Testis (tissue), 3 donors: ENCODE measurements around the gene FGF4. TPM values are rescaled to one million over a fixed set of nuclear protein-coding genes. Genes with fewer than 3 reads are reported as not detected.

Source experiments
- DNase-seq: peaks from one replicate; pipeline ENCODE4 v3.0.0-alpha.2; 2019
- H3K27ac ChIP-seq, 2 donors: fragments of 200-600 bp; sonication (generic); one replicate each; pipeline ENCODE4 v1.5.1; 2019
- H3K27me3 ChIP-seq: fragments of 200-600 bp; sonication (generic); one replicate; pipeline ENCODE4 v1.5.1; 2019
- H3K36me3 ChIP-seq: fragments of 200-600 bp; sonication (generic); one replicate; pipeline ENCODE4 v1.5.1; 2017; ENCODE audit warnings: low read depth; ENCODE audit errors: missing control alignments
- H3K4me1 ChIP-seq: fragments of 200-600 bp; sonication (generic); one replicate; pipeline ENCODE4 v1.5.1; 2019
- H3K4me3 ChIP-seq, 2 donors: fragments of 200-600 bp; sonication (generic); one replicate each; pipeline ENCODE4 v1.5.1; 2017 to 2019
- H3K9me3 ChIP-seq: fragments of 200-600 bp; sonication (generic); one replicate; pipeline ENCODE4 v1.5.1; 2017
- POLR2A ChIP-seq: fragments of 450-650 bp; IDR thresholded peaks from one replicate; pipeline ENCODE4 v1.6.1; 2017; ENCODE audit warnings: antibody characterized with exemption, mild to moderate bottlenecking, moderate library complexity
- WGBS, 2 donors: methylation state at CpG; one replicate each; pipeline ENCODE4 v1.1.5; 2018; 5-methylcytosine and 5-hydroxymethylcytosine counted together
- intact Hi-C: fragments of 100-400 bp; cut with DNase I; formaldehyde crosslinking; loops from one replicate; pipeline ENCODE4 v1.15.1; 2023; ENCODE audit warnings: low total_unique reads
- polyA plus RNA-seq: library from polyadenylated mRNA; stranded (reverse); fragments of 350-450 nt; fragmentation: Illumina TruSeq; extraction: RNeasy Lipid Tissue Mini Kit (QIAGEN cat#74804); gene quantifications from one replicate; pipeline ENCODE4 v1.2.3, GENCODE V29; 2014; ENCODE audit warnings: low read depth, low replicate concordance; ENCODE audit not compliant: insufficient read depth
- total RNA-seq, 2 donors: library from RNA; depleted of rRNA; stranded (reverse); fragments of >200 nt; gene quantifications; one replicate each; pipeline ENCODE4 v1.2.3, GENCODE V29; 2016
- TF ChIP-seq, protein P1 (sequence below), 3 experiments: fragments of 450-650 bp in 2 of 3; fragments of 200-600 bp in 1 of 3; sonication (generic) in 1 of 3; IDR thresholded peaks; one replicate each; pipeline ENCODE4 v1.5.1; 2016 to 2019; ENCODE audit warnings: antibody characterized with exemption in 3 of 3, mild to moderate bottlenecking in 2 of 3, moderate library complexity in 1 of 3

The FGF4 gene
- total and polyA plus RNA-seq, 3 donors from 2014 or later = 0.28 to 2.8 (median 0.87) TPM

- Histone ChIP-seq H3K4me1 (no peaks in the 10 kb centered on the region), H3K27ac (no peak overlapping the region), H3K9me3 (no peaks in the 10 kb centered on the region), H3K36me3 (no peaks in the 10 kb centered on the region), H3K27me3 (no peaks in the 10 kb centered on the region), H3K4me3 (no peak overlapping the region)
- DNase-seq = no peak
- TF ChIP-seq POLR2A = no peak
- TF ChIP-seq, protein P1, sequence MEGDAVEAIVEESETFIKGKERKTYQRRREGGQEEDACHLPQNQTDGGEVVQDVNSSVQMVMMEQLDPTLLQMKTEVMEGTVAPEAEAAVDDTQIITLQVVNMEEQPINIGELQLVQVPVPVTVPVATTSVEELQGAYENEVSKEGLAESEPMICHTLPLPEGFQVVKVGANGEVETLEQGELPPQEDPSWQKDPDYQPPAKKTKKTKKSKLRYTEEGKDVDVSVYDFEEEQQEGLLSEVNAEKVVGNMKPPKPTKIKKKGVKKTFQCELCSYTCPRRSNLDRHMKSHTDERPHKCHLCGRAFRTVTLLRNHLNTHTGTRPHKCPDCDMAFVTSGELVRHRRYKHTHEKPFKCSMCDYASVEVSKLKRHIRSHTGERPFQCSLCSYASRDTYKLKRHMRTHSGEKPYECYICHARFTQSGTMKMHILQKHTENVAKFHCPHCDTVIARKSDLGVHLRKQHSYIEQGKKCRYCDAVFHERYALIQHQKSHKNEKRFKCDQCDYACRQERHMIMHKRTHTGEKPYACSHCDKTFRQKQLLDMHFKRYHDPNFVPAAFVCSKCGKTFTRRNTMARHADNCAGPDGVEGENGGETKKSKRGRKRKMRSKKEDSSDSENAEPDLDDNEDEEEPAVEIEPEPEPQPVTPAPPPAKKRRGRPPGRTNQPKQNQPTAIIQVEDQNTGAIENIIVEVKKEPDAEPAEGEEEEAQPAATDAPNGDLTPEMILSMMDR (IDR thresholded peaks at IDR 0.05) = no peak
- intact Hi-C loops = no loop called here
- WGBS, 2 donors = 63 to 84% methylated on average over 10 to 35 of the region's 39 CpGs
These were observed 35.4 kb upstream of the FGF4 start for GRCh38 chr11:69810289-69811118.

DNA sequence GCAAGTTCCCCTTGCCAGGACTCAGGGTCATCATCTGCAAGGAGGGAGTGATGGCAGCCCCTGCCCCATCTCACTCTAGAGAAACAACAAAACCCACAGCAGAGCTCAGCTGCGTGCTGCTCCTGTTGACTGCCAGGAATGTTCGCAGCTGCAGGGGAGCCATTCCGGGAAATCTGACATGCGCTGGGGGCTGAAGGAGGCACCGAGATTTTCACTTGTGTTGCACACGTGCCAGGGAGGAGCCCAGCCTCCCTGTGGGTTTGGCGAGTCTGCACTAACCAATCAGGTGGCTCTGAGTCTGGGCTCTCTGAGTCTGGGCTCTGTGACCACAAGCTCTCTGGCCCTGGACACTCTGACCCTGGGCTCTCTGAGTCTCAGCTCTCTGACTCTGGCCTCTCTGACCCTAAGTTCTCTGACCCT lies 33.5 kb upstream of the FGF4 start:
- 19% methylated on average over 7 of the region's 7 CpGs; no CpG with 5 or more reads in 1 of the 2 donors for WGBS, 2 donors
- TF ChIP-seq, protein P1 (IDR thresholded peaks at IDR 0.05) = no peak
- no peak for TF ChIP-seq POLR2A
- Histone ChIP-seq H3K36me3 (no peaks in the 10 kb centered on the region), H3K9me3 (no peaks in the 10 kb centered on the region), H3K27me3 (no peaks in the 10 kb centered on the region), H3K4me3 (no peak overlapping the region), H3K27ac (no peak overlapping the region), H3K4me1 (no peaks in the 10 kb centered on the region)
- no peak for DNase-seq
- intact Hi-C loops = no loop called here

DNA sequence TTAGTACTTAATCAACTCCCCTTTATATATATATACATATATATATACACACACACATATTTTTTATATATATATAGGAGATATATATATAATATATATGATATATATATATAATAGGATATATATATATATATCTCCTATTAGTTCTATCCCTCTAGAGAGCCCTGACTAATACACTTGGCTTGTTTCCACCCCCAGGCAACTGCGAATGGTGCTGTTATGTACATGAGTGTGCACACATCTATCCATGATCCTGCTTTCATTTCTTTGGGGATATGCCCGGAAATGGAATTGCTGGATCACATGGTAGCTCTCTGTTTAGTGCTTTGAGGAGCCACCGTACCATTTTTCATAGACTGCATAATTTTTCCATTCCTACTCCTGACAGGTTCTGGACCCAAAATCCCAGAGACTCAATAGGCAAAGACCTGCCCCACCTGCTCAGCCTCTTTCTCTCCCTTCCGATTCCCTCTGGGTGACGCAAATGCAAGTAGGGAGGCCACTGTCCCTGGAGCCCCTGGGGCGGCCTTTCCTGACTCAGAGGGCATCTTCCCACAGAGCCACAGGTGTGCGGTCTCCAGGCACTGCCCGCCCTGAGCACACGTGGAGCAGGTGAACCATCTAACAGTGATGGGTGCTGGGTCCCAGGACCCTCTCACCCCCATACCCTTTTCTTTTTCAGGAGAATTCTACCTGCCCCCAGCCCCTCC lies 32.1 kb upstream of the FGF4 start:
- H3K4me1 ChIP-seq = no peaks in the 10 kb centered on the region
- intact Hi-C loops = no loop called here
- TF ChIP-seq POLR2A = no peak
- TF ChIP-seq, protein P1 (IDR thresholded peaks at IDR 0.05) = no peak
- H3K4me3 ChIP-seq = no peak overlapping the region
- H3K36me3 ChIP-seq = no peaks in the 10 kb centered on the region
- DNase-seq = no peak
- no peak overlapping the region for H3K27ac ChIP-seq
- H3K9me3 ChIP-seq = no peaks in the 10 kb centered on the region
- WGBS, 2 donors = 90 to 95% methylated on average over 9 of the region's 9 CpGs
- no peaks in the 10 kb centered on the region for H3K27me3 ChIP-seq

GRCh38 chr11:69804769-69805508 lies 29.8 kb upstream of the FGF4 start:
- 77 to 82% methylated on average over 14 to 19 of the region's 19 CpGs for WGBS, 2 donors
- Histone ChIP-seq H3K36me3 (no peaks in the 10 kb centered on the region), H3K4me1 (no peaks in the 10 kb centered on the region), H3K4me3 (no peak overlapping the region), H3K27ac (no peak overlapping the region), H3K9me3 (no peaks in the 10 kb centered on the region), H3K27me3 (no peaks in the 10 kb centered on the region)
- TF ChIP-seq, protein P1 (IDR thresholded peaks at IDR 0.05) = no peak
- no peak for TF ChIP-seq POLR2A
- intact Hi-C loops = no loop called here
- DNase-seq = no peak
